ENCODE data around the gene OR51F2.
"Not testable (repeated sequence)": the region's sequence is repeated elsewhere in the genome, so short reads cannot be mapped to it uniquely, and the experiment has no call there.

OR51F2 gene

GRCh38 chr11:4821021-4821420, at the start of gene OR51F2:
Gene OR51F2, plus strand, starts transcription at chr11:4821321. Its CDS starts 101 bp downstream, at chr11:4821422.
- in situ Hi-C loops (cut with HindIII; ENCODE audit: low pct_unique_long_range_greater_than_20kb, low sequenced_read_pairs): no loop called here
- DNase-seq (ENCODE audit: low read depth in 1 of 2, low spot score in 1 of 2): no peak

DNA sequence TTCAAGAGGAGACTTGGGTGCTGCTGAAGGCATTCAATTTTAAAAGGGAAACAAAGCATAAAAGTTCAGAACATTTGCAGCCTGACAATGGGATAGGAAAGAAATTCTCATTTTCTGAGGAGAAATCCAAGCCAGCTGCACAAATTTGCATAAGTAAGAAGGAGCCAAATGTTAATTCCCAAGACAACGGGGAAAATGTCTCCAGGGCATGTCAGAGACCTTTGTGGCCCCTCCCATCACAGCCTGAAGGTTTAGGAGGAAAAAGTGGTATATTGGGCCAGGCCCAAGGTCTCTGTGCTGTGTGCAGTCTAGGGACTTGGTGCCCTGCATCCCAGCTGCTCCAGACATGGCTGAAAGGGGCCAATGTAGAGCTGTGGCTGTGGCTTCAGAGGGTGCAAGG, 38.7 kb upstream of the OR51F2 start:
- in situ Hi-C loops (cut with HindIII; ENCODE audit: low pct_unique_long_range_greater_than_20kb, low sequenced_read_pairs): no loop called here
- no peak for DNase-seq (ENCODE audit: low read depth in 1 of 2, low spot score in 1 of 2)

More at GRCh38 chr11:4821021-4821420, at the start of gene OR51F2:
- no peak for TF ChIP-seq JUND (IDR thresholded peaks at IDR 0.05; ENCODE audit: low read depth)

GRCh38 chr11:4797206-4797605, 23.9 kb upstream of the OR51F2 start:
- no peak for DNase-seq (ENCODE audit: low read depth in 1 of 2, low spot score in 1 of 2)
- in situ Hi-C loops (cut with HindIII; ENCODE audit: low pct_unique_long_range_greater_than_20kb, low sequenced_read_pairs): no loop called here
- no peak for TF ChIP-seq JUND (IDR thresholded peaks at IDR 0.05; ENCODE audit: low read depth)

More for the DNA sequence above, 38.7 kb upstream of the OR51F2 start:
- no peak for TF ChIP-seq JUND (IDR thresholded peaks at IDR 0.05; ENCODE audit: low read depth)

- no peak for DNase-seq (ENCODE audit: low read depth in 1 of 2, low spot score in 1 of 2)
- in situ Hi-C loops (cut with HindIII; ENCODE audit: low pct_unique_long_range_greater_than_20kb, low sequenced_read_pairs): no loop called here
- no peak for TF ChIP-seq JUND (IDR thresholded peaks at IDR 0.05; ENCODE audit: low read depth)
Measured at GRCh38 chr11:4798427-4799183, 22.5 kb upstream of the OR51F2 start.

DNA sequence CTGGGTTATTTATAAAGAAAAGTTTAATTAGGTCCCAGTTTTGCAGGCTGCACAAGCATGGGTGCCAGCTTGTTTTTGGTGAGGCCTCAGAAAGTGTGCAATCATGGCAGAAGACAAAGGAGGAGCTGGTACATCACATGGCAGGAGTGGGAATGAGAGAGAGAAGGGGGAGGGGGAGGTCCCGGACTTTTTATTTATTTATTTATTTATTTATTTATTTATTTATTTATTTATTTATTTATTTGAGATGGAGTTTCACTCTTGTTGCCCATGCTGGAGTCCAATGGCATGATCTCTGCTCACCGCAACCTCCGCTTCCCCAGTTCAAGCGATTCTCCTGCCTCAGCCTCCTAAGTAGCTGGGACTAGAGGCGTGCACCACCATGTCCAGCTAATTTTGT, 19.8 kb upstream of the OR51F2 start:
- in situ Hi-C loops (cut with HindIII; ENCODE audit: low pct_unique_long_range_greater_than_20kb, low sequenced_read_pairs); DNase-seq (ENCODE audit: low read depth in 1 of 2, low spot score in 1 of 2): not testable (repeated sequence)

GRCh38 chr11:4804280-4804679, 16.8 kb upstream of the OR51F2 start, which contains the start of gene OR52R1:
Gene OR52R1, minus strand, starts transcription at chr11:4804380. Its CDS starts 0 bp downstream, at chr11:4804380.
- TF ChIP-seq JUND (IDR thresholded peaks at IDR 0.05; ENCODE audit: low read depth): no peak
- no peak for DNase-seq (ENCODE audit: low read depth in 1 of 2, low spot score in 1 of 2)
- in situ Hi-C loops (cut with HindIII; ENCODE audit: low pct_unique_long_range_greater_than_20kb, low sequenced_read_pairs): no loop called here

GRCh38 chr11:4808476-4808875, 12.6 kb upstream of the OR51F2 start:
- no peak for TF ChIP-seq JUND (IDR thresholded peaks at IDR 0.05; ENCODE audit: low read depth)
- no peak for DNase-seq (ENCODE audit: low read depth in 1 of 2, low spot score in 1 of 2)
- in situ Hi-C loops (cut with HindIII; ENCODE audit: low pct_unique_long_range_greater_than_20kb, low sequenced_read_pairs): no loop called here

DNA sequence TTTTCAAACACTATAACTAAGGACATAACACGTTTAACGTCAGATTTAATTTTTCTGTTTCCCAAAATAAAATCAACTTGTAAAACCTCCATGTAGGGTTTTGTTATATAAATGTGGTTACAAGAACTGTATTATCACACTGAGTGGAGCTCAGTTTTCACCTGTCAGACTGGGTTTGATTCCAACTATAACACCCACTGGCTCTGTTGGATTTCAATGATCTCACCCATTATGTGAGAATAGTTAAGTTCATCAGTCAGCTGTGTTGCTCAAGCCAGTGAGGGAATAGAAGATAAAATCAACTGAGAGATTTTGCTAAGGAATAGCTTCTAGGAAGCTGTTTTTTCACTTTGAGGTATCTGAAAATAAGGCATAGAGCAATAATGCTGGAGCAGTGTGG, 11.9 kb upstream of the OR51F2 start:
- TF ChIP-seq JUND (IDR thresholded peaks at IDR 0.05; ENCODE audit: low read depth): no peak
- in situ Hi-C loops (cut with HindIII; ENCODE audit: low pct_unique_long_range_greater_than_20kb, low sequenced_read_pairs): no loop called here
- no peak for DNase-seq (ENCODE audit: low read depth in 1 of 2, low spot score in 1 of 2)

- no peak for TF ChIP-seq JUND (IDR thresholded peaks at IDR 0.05; ENCODE audit: low read depth)
- DNase-seq (ENCODE audit: low read depth in 1 of 2, low spot score in 1 of 2): no peak
- in situ Hi-C loops (cut with HindIII; ENCODE audit: low pct_unique_long_range_greater_than_20kb, low sequenced_read_pairs): no loop called here
Measured at GRCh38 chr11:4825132-4825531, 4.0 kb downstream of the OR51F2 start.

DNA sequence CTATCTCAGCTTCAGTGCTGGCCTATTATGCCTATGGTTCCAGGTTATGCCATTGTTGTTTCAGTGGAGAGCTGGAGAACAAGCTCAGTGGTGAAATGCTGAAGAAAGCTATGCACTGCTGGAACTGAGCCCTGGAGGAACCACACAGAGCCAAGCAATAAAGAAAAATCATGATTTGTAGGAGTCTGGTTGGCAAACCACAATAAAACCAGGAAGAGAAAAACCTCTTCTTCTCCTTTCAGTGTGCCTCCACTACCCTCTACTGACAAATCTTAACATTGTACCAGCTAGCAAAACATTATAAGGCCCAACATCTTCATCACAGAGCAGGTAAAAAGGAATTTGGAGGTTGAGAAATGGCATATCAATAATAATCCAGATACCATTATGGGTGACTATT, 5.3 kb downstream of the OR51F2 start:
- in situ Hi-C loops (cut with HindIII; ENCODE audit: low pct_unique_long_range_greater_than_20kb, low sequenced_read_pairs): no loop called here
- peak in 1 of 2 experiments; percentile 14 for DNase-seq (ENCODE audit: low read depth in 1 of 2, low spot score in 1 of 2)
- no peak for TF ChIP-seq JUND (IDR thresholded peaks at IDR 0.05; ENCODE audit: low read depth)

DNA sequence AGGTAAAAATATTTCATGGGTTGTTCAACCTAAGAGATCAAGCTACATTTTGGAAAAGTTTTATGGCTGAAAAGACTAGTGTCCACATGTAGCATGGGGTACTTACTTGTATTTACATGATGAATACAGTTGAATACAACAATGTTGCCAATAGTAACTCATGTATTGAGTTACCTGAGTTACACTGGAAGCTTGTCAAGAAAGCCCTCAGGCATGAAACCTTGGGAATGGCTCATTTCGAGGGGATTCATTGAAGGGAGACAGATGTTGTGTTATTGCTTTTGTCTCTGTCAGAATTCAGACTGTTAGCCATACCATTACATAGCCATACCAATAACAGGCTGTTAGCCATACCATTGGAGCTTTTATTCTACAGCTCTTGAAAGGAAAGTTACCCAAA, 9.2 kb downstream of the OR51F2 start:
- no peak for TF ChIP-seq JUND (IDR thresholded peaks at IDR 0.05; ENCODE audit: low read depth)
- in situ Hi-C loops (cut with HindIII; ENCODE audit: low pct_unique_long_range_greater_than_20kb, low sequenced_read_pairs): no loop called here
- no peak for DNase-seq (ENCODE audit: low read depth in 1 of 2, low spot score in 1 of 2)

GRCh38 chr11:4830909-4831308, 9.8 kb downstream of the OR51F2 start:
- in situ Hi-C loops (cut with HindIII; ENCODE audit: low pct_unique_long_range_greater_than_20kb, low sequenced_read_pairs): no loop called here
- TF ChIP-seq JUND (IDR thresholded peaks at IDR 0.05; ENCODE audit: low read depth): no peak
- DNase-seq (ENCODE audit: low read depth in 1 of 2, low spot score in 1 of 2): no peak

DNA sequence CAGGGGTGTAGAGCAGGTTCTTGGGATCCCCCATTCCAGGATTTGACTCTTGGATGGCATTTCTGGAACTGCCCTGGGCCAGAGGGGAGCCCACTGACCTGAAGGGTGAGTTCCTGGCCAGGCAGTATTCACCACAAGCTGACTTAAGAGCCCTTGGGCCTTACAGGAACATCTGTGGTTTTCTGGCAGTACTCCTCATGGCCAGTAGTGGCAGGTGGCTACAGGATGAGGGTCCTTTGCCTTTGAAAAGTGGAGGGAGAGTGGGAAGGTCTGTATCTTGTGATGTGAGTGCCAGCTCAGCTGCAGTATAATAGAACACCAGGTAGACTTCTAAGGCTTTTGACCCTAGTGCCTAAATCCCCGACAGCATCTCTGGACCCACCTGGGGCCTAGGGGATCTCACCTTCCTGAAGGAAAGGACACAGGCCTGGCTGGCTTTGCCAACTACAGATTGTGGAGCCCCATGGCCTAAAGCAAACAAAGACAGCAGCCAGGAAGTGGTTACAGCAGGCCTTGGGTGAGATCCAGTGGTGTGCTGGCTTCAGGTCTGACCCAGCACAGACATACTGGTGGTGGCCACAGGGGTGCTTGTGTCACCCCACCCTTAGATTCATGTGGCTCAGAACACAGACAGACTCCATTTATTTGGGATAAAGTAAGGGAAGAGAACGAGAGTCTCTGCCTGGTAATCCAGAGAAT, 18.9 kb downstream of the OR51F2 start:
- no peak for TF ChIP-seq JUND (IDR thresholded peaks at IDR 0.05; ENCODE audit: low read depth)
- no peak for DNase-seq (ENCODE audit: low read depth in 1 of 2, low spot score in 1 of 2)
- in situ Hi-C loops (cut with HindIII; ENCODE audit: low pct_unique_long_range_greater_than_20kb, low sequenced_read_pairs): no loop called here

Measured in T47D (cell line).